Prostate gland (tissue), 2 donors: ENCODE data around the gene PODXL.

Experiments used
- POLR2A ChIP-seq: fragments of 450-650 bp; IDR thresholded peaks from one replicate; pipeline ENCODE4 v1.6.1; 2016; ENCODE audit warnings: antibody characterized with exemption, mild to moderate bottlenecking
- POLR2AphosphoS5 ChIP-seq: sonication (generic); formaldehyde crosslinking; IDR thresholded peaks from one replicate; pipeline ENCODE4 v1.6.1; 2017; ENCODE audit warnings: antibody characterized with exemption
- TF ChIP-seq, protein P1 (sequence below), 4 experiments: fragments of 200-600 bp in 2 of 4; fragments of 450-650 bp in 2 of 4; sonication (generic) in 2 of 4; IDR thresholded peaks; 1 replicate in 3 of 4; 2 replicates in 1 of 4; pipeline ENCODE4 v1.5.1; 2016 to 2019; ENCODE audit warnings: antibody characterized with exemption in 4 of 4, mild to moderate bottlenecking in 2 of 4, moderate library complexity in 2 of 4

DNA sequence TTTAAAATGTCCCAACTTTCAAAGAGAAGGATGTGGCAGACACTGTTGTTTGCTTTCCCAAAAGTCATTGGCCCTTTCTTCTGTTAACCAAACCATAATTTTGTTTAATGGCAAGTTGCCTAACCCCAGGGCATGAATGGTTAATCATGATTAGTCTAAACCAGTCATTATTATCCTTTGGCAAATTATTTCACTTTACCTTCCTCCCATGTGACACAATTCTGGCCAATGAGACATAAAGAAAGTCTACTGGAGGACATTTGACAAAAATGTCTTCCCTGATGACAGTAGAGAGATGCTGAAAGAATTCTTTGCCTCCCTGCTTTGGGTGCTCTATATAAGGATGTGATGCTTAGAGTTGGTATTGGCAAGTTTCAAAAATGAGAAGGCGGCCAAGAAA, 101.9 kb downstream of the PODXL start:
- TF ChIP-seq, protein P1, sequence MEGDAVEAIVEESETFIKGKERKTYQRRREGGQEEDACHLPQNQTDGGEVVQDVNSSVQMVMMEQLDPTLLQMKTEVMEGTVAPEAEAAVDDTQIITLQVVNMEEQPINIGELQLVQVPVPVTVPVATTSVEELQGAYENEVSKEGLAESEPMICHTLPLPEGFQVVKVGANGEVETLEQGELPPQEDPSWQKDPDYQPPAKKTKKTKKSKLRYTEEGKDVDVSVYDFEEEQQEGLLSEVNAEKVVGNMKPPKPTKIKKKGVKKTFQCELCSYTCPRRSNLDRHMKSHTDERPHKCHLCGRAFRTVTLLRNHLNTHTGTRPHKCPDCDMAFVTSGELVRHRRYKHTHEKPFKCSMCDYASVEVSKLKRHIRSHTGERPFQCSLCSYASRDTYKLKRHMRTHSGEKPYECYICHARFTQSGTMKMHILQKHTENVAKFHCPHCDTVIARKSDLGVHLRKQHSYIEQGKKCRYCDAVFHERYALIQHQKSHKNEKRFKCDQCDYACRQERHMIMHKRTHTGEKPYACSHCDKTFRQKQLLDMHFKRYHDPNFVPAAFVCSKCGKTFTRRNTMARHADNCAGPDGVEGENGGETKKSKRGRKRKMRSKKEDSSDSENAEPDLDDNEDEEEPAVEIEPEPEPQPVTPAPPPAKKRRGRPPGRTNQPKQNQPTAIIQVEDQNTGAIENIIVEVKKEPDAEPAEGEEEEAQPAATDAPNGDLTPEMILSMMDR (IDR thresholded peaks at IDR 0.05), result no peak
- TF ChIP-seq POLR2A (no peak), POLR2AphosphoS5 (no peak)
